Measurements from ENCODE around the gene VRK2.

DNA sequence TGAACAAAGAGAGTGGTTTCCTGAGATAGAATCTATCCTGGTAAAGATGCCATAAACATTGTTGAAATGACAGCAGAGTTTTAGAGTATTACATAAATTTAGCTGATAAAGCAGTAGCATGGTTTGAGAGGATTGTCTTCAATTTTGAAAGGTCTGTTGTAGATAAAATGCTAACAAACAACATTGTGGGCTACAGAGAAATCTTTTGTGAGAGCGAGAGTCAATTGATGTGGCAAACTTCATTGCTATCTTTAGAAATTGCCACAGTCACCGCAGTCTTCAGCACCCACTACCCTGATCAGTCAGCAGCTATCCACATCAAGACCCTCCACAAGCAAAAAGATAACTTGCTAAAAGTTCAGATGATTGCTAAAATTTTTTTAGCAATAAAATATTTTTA is 17.5 kb downstream of the VRK2 start:
- TF ChIP-seq POLR2A (IDR thresholded peaks at IDR 0.05; ENCODE audit: low read depth, low read length) (no peak), POLR2AphosphoS5 (IDR thresholded peaks at IDR 0.05; ENCODE audit: low read depth, low read length) (no peak), TAF1 (IDR thresholded peaks at IDR 0.05; ENCODE audit: borderline replicate concordance, low read depth, low read length) (no peak)

All from GM12892 (cell line).